ENCODE measurements around the gene DDO.

DNA sequence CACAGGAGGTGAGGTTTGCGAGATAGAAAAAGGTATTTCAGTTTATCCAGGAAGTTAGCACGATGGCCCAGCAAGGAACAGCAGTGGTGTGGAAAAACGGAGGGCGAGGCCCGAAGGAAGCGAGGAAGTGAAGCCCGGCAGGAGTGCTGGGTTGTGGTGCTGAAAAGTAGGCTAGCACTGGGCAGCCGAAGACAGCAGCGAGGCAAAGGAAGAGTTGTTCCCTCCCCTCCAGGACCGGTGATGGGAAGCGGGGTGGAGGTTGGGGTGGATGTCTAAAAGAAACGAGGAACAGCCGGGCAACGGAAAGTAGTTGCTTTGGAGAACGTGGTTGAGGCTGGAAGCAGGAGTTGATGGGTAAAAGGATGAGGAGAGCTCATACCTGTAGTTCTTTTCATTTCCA is 58.6 kb downstream of the DDO start:
- TF ChIP-seq POLR2A (IDR thresholded peaks at IDR 0.05), result no peak
- TF ChIP-seq CTCF (IDR thresholded peaks at IDR 0.05), result no peak
